Heart left ventricle (tissue), 16 donors: Measurements from ENCODE around the gene QKI. TPM values are rescaled to one million over a fixed set of nuclear protein-coding genes. Genes with fewer than 3 reads are reported as not detected.

Source experiments
- ATAC-seq, 4 donors: fragments of 200-7000 bp; cut with Tn5 transposase; one replicate each; pipeline ENCODE4 v1.9.1; 2020 to 2022; ENCODE audit warnings: moderate library complexity in 4 of 4, mild to moderate bottlenecking in 3 of 4, moderate number of reproducible peaks in 1 of 4
- DNase-seq, 5 donors: peaks; one replicate each; pipeline ENCODE4 v3.0.0-alpha.2; 2020
- H3K27ac ChIP-seq, 12 donors: fragments of 200-600 bp; sonication (generic) in 4 of 12; one replicate each; pipeline versions ENCODE4 v1.5.0 to v1.8.0; 2016 to 2022; ENCODE audit warnings: mild to moderate bottlenecking in 2 of 12
- H3K27me3 ChIP-seq, 9 donors: fragments of 200-600 bp; sonication (generic) in 2 of 9; one replicate each; pipeline versions ENCODE4 v1.5.1 to v1.8.0; 2016 to 2022; ENCODE audit warnings: mild to moderate bottlenecking in 3 of 9
- H3K36me3 ChIP-seq, 9 donors: fragments of 200-600 bp; sonication (generic) in 2 of 9; one replicate each; pipeline versions ENCODE4 v1.5.0 to v1.8.0; 2018 to 2022; ENCODE audit warnings: mild to moderate bottlenecking in 2 of 9
- H3K4me1 ChIP-seq, 12 donors: fragments of 200-600 bp; sonication (generic) in 4 of 12; one replicate each; pipeline versions ENCODE4 v1.5.0 to v1.8.0; 2016 to 2022; ENCODE audit warnings: mild to moderate bottlenecking in 3 of 12
- H3K4me3 ChIP-seq, 12 donors: fragments of 200-600 bp; sonication (generic) in 4 of 12; one replicate each; pipeline versions ENCODE4 v1.5.0 to v1.8.0; 2017 to 2022; ENCODE audit warnings: mild to moderate bottlenecking in 9 of 12, moderate library complexity in 4 of 12
- H3K9me3 ChIP-seq, 12 donors: fragments of 200-600 bp; sonication (generic) in 4 of 12; one replicate each; pipeline versions ENCODE4 v1.5.0 to v1.8.0; 2016 to 2022; ENCODE audit warnings: mild to moderate bottlenecking in 1 of 12
- CTCF ChIP-seq, 12 donors: fragments of 200-600 bp; sonication (generic) in 4 of 12; IDR thresholded peaks; one replicate each; pipeline versions ENCODE4 v1.5.0 to v1.8.0; 2018 to 2022; ENCODE audit warnings: antibody characterized with exemption in 12 of 12, mild to moderate bottlenecking in 5 of 12
- POLR2A ChIP-seq, 2 donors: fragments of 450-650 bp; IDR thresholded peaks; one replicate each; pipeline ENCODE4 v1.6.1; 2017; ENCODE audit warnings: antibody characterized with exemption in 2 of 2, mild to moderate bottlenecking in 2 of 2, moderate library complexity in 2 of 2
- WGBS, 4 donors: extraction: QIAGEN DNeasy Blood & Tissue Kit in 2 of 4; methylation state at CpG; one replicate each; pipeline versions ENCODE4 v1.1.5 to v1.1.7; 2013 to 2018; 5-methylcytosine and 5-hydroxymethylcytosine counted together
- intact Hi-C, 10 donors: fragments of 100-400 bp; cut with DNase I; formaldehyde crosslinking; loops; one replicate each; pipeline versions ENCODE4 v1.11.1 to v1.14.2; 2022
- polyA plus RNA-seq, 2 donors: library from polyadenylated mRNA; stranded (reverse); fragments of 200-250 nt; gene quantifications; one replicate each; pipeline ENCODE4 v1.2.3, GENCODE V29; 2013
- total RNA-seq, 9 donors: library from RNA; depleted of rRNA in 2 of 9; stranded (reverse); fragments of >200 nt in 2 of 9; fragmentation: NEBNext Ultra II Directional in 3 of 9; extraction: Animal tissue kit (Norgen Biotek cat#: 25700) in 3 of 9; gene quantifications; one replicate each; pipeline versions ENCODE4 v1.1.0 to v1.2.4, GENCODE V29; 2016 to 2023
- donor health status: ischemic (EF 13 %, LVEDD 7.1; RV severe dilation, severe dysfunction).
- donor health status: healthy with polysubstance abuse.
- donor health status: DM: no; HTN: yes; CAD: no.
- donor health status: DM: no; HTN: no; CAD: no.
- donor health status: ischemic (EF 25% LVEDD 6.9; RV normal size, moderate dysfunction).
- donor health status: ischemic (EF 25% LVEDD 5.7; RV mildly dilated, moderate dysfunction).
- donor health status: healthy.
- donor health status: DM: yes; HTN: yes; CAD: no.
- donor health status: ischemic (EF 35%, LVEDD 5.7; RV mildly dilated, moderate dysfunction).
- donor health status: nonischemic (EF 11% LVEDD 7.7; RV severe dilation, severe dysfunction).
- donor health status: DM: yes; HTN: yes; CAD: no.
- donor health status: PGD.
- donor health status: ischemic (EF 29% LVEDD 5.4; RV normal size, mild dysfunction).
- donor health status: nonischemic (EF 23%, LVEDD 6.1; RV moderate dilation, normal function).

The QKI gene
- total and polyA plus RNA-seq, 11 donors, result 80.2 to 607 (median 474) TPM

- 87 to 94% (median 91%) methylated on average over 6 of the region's 6 CpGs for WGBS, 4 donors
- no peaks in the 10 kb centered on the region for H3K4me1 ChIP-seq
- no peak for TF ChIP-seq CTCF (IDR thresholded peaks at IDR 0.05)
- no peak for TF ChIP-seq POLR2A (IDR thresholded peaks at IDR 0.05)
- intact Hi-C loops, result loop anchor here in 1 of 10 donors (10.0 kb wide), 1 partner anchor 87 kb away; no protein-coding TSS in a partner anchor
- DNase-seq, result no peak
- H3K4me3 ChIP-seq, result no peak overlapping the region
- no peak overlapping the region for H3K27ac ChIP-seq
- no peaks in the 10 kb centered on the region for H3K36me3 ChIP-seq
- H3K9me3 ChIP-seq, result no peaks in the 10 kb centered on the region
- no peak for ATAC-seq
- no peaks in the 10 kb centered on the region for H3K27me3 ChIP-seq
Measured at GRCh38 chr6:163617549-163617948, 203.0 kb downstream of the QKI start.

GRCh38 chr6:163620101-163620500, 205.6 kb downstream of the QKI start:
- WGBS, 4 donors, result 76 to 100% (median 97%) methylated on average over 5 of the region's 5 CpGs

GRCh38 chr6:163620670-163621330, 206.3 kb downstream of the QKI start:
- Histone ChIP-seq H3K27ac (no peak overlapping the region), H3K9me3 (no peaks in the 10 kb centered on the region), H3K36me3 (no peaks in the 10 kb centered on the region), H3K4me1 (no peaks in the 10 kb centered on the region), H3K4me3 (no peak overlapping the region), H3K27me3 (no peaks in the 10 kb centered on the region)
- 87 to 92% (median 91%) methylated on average over 16 of the region's 16 CpGs for WGBS, 4 donors
- ATAC-seq (no peak), DNase-seq (no peak)
- no peak for TF ChIP-seq POLR2A (IDR thresholded peaks at IDR 0.05)
- no peak for TF ChIP-seq CTCF (IDR thresholded peaks at IDR 0.05)
- intact Hi-C loops, result no loop called here

More at GRCh38 chr6:163620101-163620500, 205.6 kb downstream of the QKI start:
- Histone ChIP-seq H3K36me3 (no peaks in the 10 kb centered on the region), H3K4me1 (no peaks in the 10 kb centered on the region), H3K4me3 (no peak overlapping the region), H3K27me3 (no peaks in the 10 kb centered on the region), H3K9me3 (no peaks in the 10 kb centered on the region), H3K27ac (no peak overlapping the region)
- TF ChIP-seq CTCF (IDR thresholded peaks at IDR 0.05), result no peak
- no peak for TF ChIP-seq POLR2A (IDR thresholded peaks at IDR 0.05)
- ATAC-seq, result no peak
- DNase-seq, result no peak
- intact Hi-C loops, result no loop called here

- WGBS, 4 donors, result 80 to 89% (median 84%) methylated on average over 3 of the region's 3 CpGs
- Histone ChIP-seq H3K4me1 (no peaks in the 10 kb centered on the region), H3K27ac (no peak overlapping the region), H3K27me3 (peaks cover 0 to under 1% (median 0%) of the 10 kb centered on the region in 9 donors), H3K36me3 (no peaks in the 10 kb centered on the region), H3K9me3 (peaks cover 0 to 10% (median 0%) of the 10 kb centered on the region in 12 donors), H3K4me3 (no peak overlapping the region)
- no peak for DNase-seq
- intact Hi-C loops, result no loop called here
- ATAC-seq, result no peak
- TF ChIP-seq CTCF (IDR thresholded peaks at IDR 0.05) (no peak), POLR2A (IDR thresholded peaks at IDR 0.05) (no peak)
Measured at GRCh38 chr6:163625265-163625664, 210.7 kb downstream of the QKI start.
